Ishikawa (cell line): ENCODE results near the gene CDH24.

Experiments used
- CEBPB ChIP-seq: IDR thresholded peaks from 2 replicates; pipeline ENCODE4 v1.6.1; 2012
- EP300 ChIP-seq: IDR thresholded peaks from 2 replicates; pipeline ENCODE4 v1.6.1; 2012; ENCODE audit warnings: borderline replicate concordance
- NFIC ChIP-seq: IDR thresholded peaks from 2 replicates; pipeline ENCODE4 v1.6.1; 2012

GRCh38 chr14:23085458-23085857 is 28.1 kb upstream of the CDH24 start:
- TF ChIP-seq NFIC (no peak), EP300 (no peak), CEBPB (no peak)
